ENCODE measurements around the gene TMEM38B. TPM values are rescaled to one million over a fixed set of nuclear protein-coding genes. Genes with fewer than 3 reads are reported as not detected.

Gene TMEM38B
- total and polyA plus RNA-seq, 8 donors: 0.87 to 26.8 (median 3.4) TPM

- TF ChIP-seq POLR2A (IDR thresholded peaks at IDR 0.05): no peak
- no peak for TF ChIP-seq POLR2AphosphoS5 (IDR thresholded peaks at IDR 0.05)
- TF ChIP-seq CTCF (IDR thresholded peaks at IDR 0.05): no peak
- TF ChIP-seq EP300 (IDR thresholded peaks at IDR 0.05): no peak
- intact Hi-C loops (cut with DNase I; ENCODE audit: low total_unique reads): no loop called here
These were observed 31.9 kb upstream of the TMEM38B start, which contains the start of gene TAL2 for GRCh38 chr9:105662184-105663104. TAL2 (plus strand) TSS chr9:105662457; CDS start chr9:105662497, 40 bp downstream.

GRCh38 chr9:105663914-105664313, 30.4 kb upstream of the TMEM38B start:
- H3K9me3 ChIP-seq: no peaks in the 10 kb centered on the region
- H3K36me3 ChIP-seq: no peaks in the 10 kb centered on the region
- intact Hi-C loops (cut with DNase I; ENCODE audit: low total_unique reads): no loop called here
- H3K4me3 ChIP-seq: no peak overlapping the region
- H3K27me3 ChIP-seq: peaks cover 0 to 17% (median 0%) of the 10 kb centered on the region in 3 donors
- no peaks in the 10 kb centered on the region for H3K4me1 ChIP-seq
- no peak for DNase-seq
- TF ChIP-seq POLR2A (IDR thresholded peaks at IDR 0.05): no peak
- TF ChIP-seq POLR2AphosphoS5 (IDR thresholded peaks at IDR 0.05): no peak
- no peak for TF ChIP-seq CTCF (IDR thresholded peaks at IDR 0.05)
- TF ChIP-seq EP300 (IDR thresholded peaks at IDR 0.05): no peak
- WGBS, 5 donors: 64 to 75% (median 67%) methylated on average over 5 of the region's 5 CpGs
- H3K27ac ChIP-seq: no peak overlapping the region

More at GRCh38 chr9:105662184-105663104, 31.9 kb upstream of the TMEM38B start, which contains the start of gene TAL2:
- no peaks in the 10 kb centered on the region for H3K4me1 ChIP-seq
- H3K36me3 ChIP-seq: no peaks in the 10 kb centered on the region
- no peak within 1 kb of the TSS for H3K27ac ChIP-seq
- H3K9me3 ChIP-seq: no peaks in the 10 kb centered on the region
- WGBS, 5 donors: 80 to 91% (median 87%) methylated on average over 12 of the region's 12 CpGs
- H3K27me3 ChIP-seq: peaks cover 0 to 30% (median 1%) of the 10 kb centered on the region in 3 donors
- H3K4me3 ChIP-seq: no peak within 1 kb of the TSS
- DNase-seq: no peak

GRCh38 chr9:105667867-105668266, 26.5 kb upstream of the TMEM38B start:
- H3K27me3 ChIP-seq: no peaks in the 10 kb centered on the region
- intact Hi-C loops (cut with DNase I; ENCODE audit: low total_unique reads): no loop called here

More at GRCh38 chr9:105667867-105668266, 26.5 kb upstream of the TMEM38B start:
- TF ChIP-seq POLR2A (IDR thresholded peaks at IDR 0.05) (no peak), EP300 (IDR thresholded peaks at IDR 0.05) (no peak), POLR2AphosphoS5 (IDR thresholded peaks at IDR 0.05) (no peak), CTCF (IDR thresholded peaks at IDR 0.05) (no peak)
- no peaks in the 10 kb centered on the region for H3K9me3 ChIP-seq
- H3K36me3 ChIP-seq: no peaks in the 10 kb centered on the region
- 26 to 39% (median 38%) methylated on average over 4 of the region's 4 CpGs for WGBS, 5 donors
- no peak overlapping the region for H3K27ac ChIP-seq
- peaks cover 0 to 2% (median 0%) of the 10 kb centered on the region in 4 donors for H3K4me1 ChIP-seq
- H3K4me3 ChIP-seq: no peak overlapping the region
- DNase-seq: no peak
